ENCODE data around the gene GATA1. TPM values are rescaled to one million over a fixed set of nuclear protein-coding genes. Genes with fewer than 3 reads are reported as not detected.

Gene GATA1
- polyA plus RNA-seq, 1 of the 3 experiments (the other 2 are of a cell fraction), result not detected

- 0% methylated on average over 3 of the region's 7 CpGs for WGBS (ENCODE audit: low lambda C conversion rate)
- Histone ChIP-seq H3K4me1 (ENCODE audit: control insufficient read depth in 1 of 2, insufficient read depth in 2 of 2, low read depth in 1 of 2, low read length in 1 of 2) (no peaks in the 10 kb centered on the region), H3K4me3 (ENCODE audit: low read depth in 2 of 2, low read length in 1 of 2) (no peak overlapping the region), H3F3A (replicated peaks; ENCODE audit: insufficient read depth) (no peaks in the 10 kb centered on the region), H2AFZ (ENCODE audit: low read depth) (no peak overlapping the region), H4K20me1 (ENCODE audit: insufficient read depth) (no peaks in the 10 kb centered on the region), H3K9me2 (no peaks in the 10 kb centered on the region), H3K27ac (ENCODE audit: low read depth in 2 of 2, low read length in 1 of 2) (no peak overlapping the region), H3K36me3 (replicated peaks in 1 of 2; ENCODE audit: control insufficient read depth in 1 of 2, insufficient read depth in 2 of 2, low read length in 1 of 2) (no peaks in the 10 kb centered on the region), H3K9me3 (no peaks in the 10 kb centered on the region), H3K4me2 (no peak overlapping the region), H3K9ac (no peak overlapping the region), H3K27me3 (ENCODE audit: insufficient read depth) (no peaks in the 10 kb centered on the region; the same call in 1 of the 2 replicates), H3K79me2 (ENCODE audit: insufficient read depth) (no peaks in the 10 kb centered on the region)
- DNase-seq, result no peak
- TF ChIP-seq CHD2 (IDR thresholded peaks at IDR 0.05; ENCODE audit: low read length, partially characterized antibody) (no peak), FOXJ3 (CRISPR knock-in tag; IDR thresholded peaks at IDR 0.05) (no peak), SMC3 (IDR thresholded peaks at IDR 0.05; ENCODE audit: low read depth, low read length) (no peak), RCOR1 (IDR thresholded peaks at IDR 0.05; ENCODE audit: low read length) (no peak), IRF3 (IDR thresholded peaks at IDR 0.05; ENCODE audit: low read depth, low read length) (no peak), FOXM1 (IDR thresholded peaks at IDR 0.05; ENCODE audit: low read depth) (no peak), SIN3A (IDR thresholded peaks at IDR 0.05; ENCODE audit: borderline replicate concordance, low read depth, low read length) (no peak), MEF2A (IDR thresholded peaks at IDR 0.05; ENCODE audit: borderline replicate concordance, low read depth) (no peak), GATA2 (CRISPR knock-in tag; IDR thresholded peaks at IDR 0.05) (no peak)
- ChIA-PET CTCF (no interaction called here), POLR2A (no interaction called here)
Observed at GRCh38 chrX:48752498-48752897, 33.9 kb upstream of the GATA1 start.

GRCh38 chrX:48753708-48754228 lies 32.6 kb upstream of the GATA1 start:
- Histone ChIP-seq H4K20me1 (ENCODE audit: insufficient read depth) (no peaks in the 10 kb centered on the region), H3F3A (replicated peaks; ENCODE audit: insufficient read depth) (no peaks in the 10 kb centered on the region), H2AFZ (ENCODE audit: low read depth) (no peak overlapping the region), H3K4me2 (no peak overlapping the region), H3K27me3 (ENCODE audit: insufficient read depth) (peaks cover 6% of the 10 kb centered on the region), H3K9me2 (no peaks in the 10 kb centered on the region), H3K4me3 (ENCODE audit: low read depth in 2 of 2, low read length in 1 of 2) (no peak overlapping the region), H3K36me3 (replicated peaks in 1 of 2; ENCODE audit: control insufficient read depth in 1 of 2, insufficient read depth in 2 of 2, low read length in 1 of 2) (no peaks in the 10 kb centered on the region), H3K79me2 (ENCODE audit: insufficient read depth) (no peaks in the 10 kb centered on the region), H3K4me1 (ENCODE audit: control insufficient read depth in 1 of 2, insufficient read depth in 2 of 2, low read depth in 1 of 2, low read length in 1 of 2) (no peaks in the 10 kb centered on the region), H3K27ac (ENCODE audit: low read depth in 2 of 2, low read length in 1 of 2) (no peak overlapping the region), H3K9me3 (no peaks in the 10 kb centered on the region), H3K9ac (no peak overlapping the region)
- no peak for DNase-seq
- 5% methylated on average over 6 of the region's 8 CpGs for WGBS (ENCODE audit: low lambda C conversion rate)
- TF ChIP-seq CHD2 (IDR thresholded peaks at IDR 0.05; ENCODE audit: low read length, partially characterized antibody) (no peak), MEF2A (IDR thresholded peaks at IDR 0.05; ENCODE audit: borderline replicate concordance, low read depth) (no peak), ELF1 (IDR thresholded peaks at IDR 0.05) (no peak)
- POLR2A ChIA-PET, result no interaction called here
- CTCF ChIA-PET, result no interaction called here

DNA sequence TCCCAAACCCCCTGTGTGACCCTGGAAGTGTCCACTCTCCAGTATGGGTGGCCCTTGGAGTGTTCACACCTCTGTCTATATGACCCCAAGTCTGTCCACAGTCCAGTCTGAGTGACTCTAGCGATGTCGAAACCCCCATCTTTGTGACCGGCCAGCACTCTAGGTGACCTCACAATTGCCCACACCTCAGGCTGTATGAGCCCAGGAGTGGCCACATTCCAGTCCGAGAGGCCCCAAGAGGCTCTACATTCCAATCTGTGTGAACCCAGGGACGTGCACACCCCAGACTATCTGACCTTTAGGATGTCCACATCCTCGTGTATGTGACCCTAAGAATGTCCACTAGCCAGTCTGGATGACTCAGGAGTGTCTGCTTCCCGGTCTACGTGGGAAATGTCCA lies 32.2 kb upstream of the GATA1 start:
- Histone ChIP-seq H3K9me3 (no peaks in the 10 kb centered on the region), H3K36me3 (replicated peaks in 1 of 2; ENCODE audit: control insufficient read depth in 1 of 2, insufficient read depth in 2 of 2, low read length in 1 of 2) (no peaks in the 10 kb centered on the region), H3K4me3 (ENCODE audit: low read depth in 2 of 2, low read length in 1 of 2) (no peak overlapping the region), H4K20me1 (ENCODE audit: insufficient read depth) (no peaks in the 10 kb centered on the region), H3K9ac (no peak overlapping the region), H3K27ac (ENCODE audit: low read depth in 2 of 2, low read length in 1 of 2) (no peak overlapping the region), H3K79me2 (ENCODE audit: insufficient read depth) (no peaks in the 10 kb centered on the region), H3K27me3 (ENCODE audit: insufficient read depth) (peaks cover 6% of the 10 kb centered on the region), H3K4me1 (ENCODE audit: control insufficient read depth in 1 of 2, insufficient read depth in 2 of 2, low read depth in 1 of 2, low read length in 1 of 2) (no peaks in the 10 kb centered on the region), H2AFZ (ENCODE audit: low read depth) (no peak overlapping the region), H3F3A (replicated peaks; ENCODE audit: insufficient read depth) (no peaks in the 10 kb centered on the region), H3K9me2 (no peaks in the 10 kb centered on the region), H3K4me2 (no peak overlapping the region)
- 16% methylated on average over 8 of the region's 8 CpGs for WGBS (ENCODE audit: low lambda C conversion rate)
- TF ChIP-seq FOXJ3 (CRISPR knock-in tag; IDR thresholded peaks at IDR 0.05), result no peak
- TF ChIP-seq SIN3A (IDR thresholded peaks at IDR 0.05; ENCODE audit: borderline replicate concordance, low read depth, low read length), result no peak
- no peak for TF ChIP-seq YY1 (IDR thresholded peaks at IDR 0.05; ENCODE audit: low read depth)
- TF ChIP-seq ELF1 (IDR thresholded peaks at IDR 0.05), result no peak
- TF ChIP-seq, protein P1, sequence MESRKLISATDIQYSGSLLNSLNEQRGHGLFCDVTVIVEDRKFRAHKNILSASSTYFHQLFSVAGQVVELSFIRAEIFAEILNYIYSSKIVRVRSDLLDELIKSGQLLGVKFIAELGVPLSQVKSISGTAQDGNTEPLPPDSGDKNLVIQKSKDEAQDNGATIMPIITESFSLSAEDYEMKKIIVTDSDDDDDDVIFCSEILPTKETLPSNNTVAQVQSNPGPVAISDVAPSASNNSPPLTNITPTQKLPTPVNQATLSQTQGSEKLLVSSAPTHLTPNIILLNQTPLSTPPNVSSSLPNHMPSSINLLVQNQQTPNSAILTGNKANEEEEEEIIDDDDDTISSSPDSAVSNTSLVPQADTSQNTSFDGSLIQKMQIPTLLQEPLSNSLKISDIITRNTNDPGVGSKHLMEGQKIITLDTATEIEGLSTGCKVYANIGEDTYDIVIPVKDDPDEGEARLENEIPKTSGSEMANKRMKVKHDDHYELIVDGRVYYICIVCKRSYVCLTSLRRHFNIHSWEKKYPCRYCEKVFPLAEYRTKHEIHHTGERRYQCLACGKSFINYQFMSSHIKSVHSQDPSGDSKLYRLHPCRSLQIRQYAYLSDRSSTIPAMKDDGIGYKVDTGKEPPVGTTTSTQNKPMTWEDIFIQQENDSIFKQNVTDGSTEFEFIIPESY (IDR thresholded peaks at IDR 0.05; ENCODE audit: borderline replicate concordance, low read depth), result no peak
- no peak for TF ChIP-seq MXI1 (IDR thresholded peaks at IDR 0.05; ENCODE audit: low read depth, low read length)
- TF ChIP-seq MEF2A (IDR thresholded peaks at IDR 0.05; ENCODE audit: borderline replicate concordance, low read depth), result no peak
- TF ChIP-seq GABPA (IDR thresholded peaks at IDR 0.05; ENCODE audit: low read depth), result no peak
- no peak for TF ChIP-seq JUND (IDR thresholded peaks at IDR 0.05)
- no peak for TF ChIP-seq IRF3 (IDR thresholded peaks at IDR 0.05; ENCODE audit: low read depth, low read length)
- TF ChIP-seq, protein P2, sequence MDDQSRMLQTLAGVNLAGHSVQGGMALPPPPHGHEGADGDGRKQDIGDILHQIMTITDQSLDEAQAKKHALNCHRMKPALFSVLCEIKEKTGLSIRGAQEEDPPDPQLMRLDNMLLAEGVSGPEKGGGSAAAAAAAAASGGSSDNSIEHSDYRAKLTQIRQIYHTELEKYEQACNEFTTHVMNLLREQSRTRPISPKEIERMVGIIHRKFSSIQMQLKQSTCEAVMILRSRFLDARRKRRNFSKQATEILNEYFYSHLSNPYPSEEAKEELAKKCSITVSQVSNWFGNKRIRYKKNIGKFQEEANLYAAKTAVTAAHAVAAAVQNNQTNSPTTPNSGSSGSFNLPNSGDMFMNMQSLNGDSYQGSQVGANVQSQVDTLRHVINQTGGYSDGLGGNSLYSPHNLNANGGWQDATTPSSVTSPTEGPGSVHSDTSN (IDR thresholded peaks at IDR 0.05), result no peak
- ChIA-PET POLR2A (no interaction called here), CTCF (no interaction called here)
- DNase-seq, result no peak
